HepG2 (cell line): ENCODE data around the gene UST. TPM values are rescaled to one million over a fixed set of nuclear protein-coding genes. Genes with fewer than 3 reads are reported as not detected.

ENCODE experiments used
- FOXJ3 ChIP-seq: sonication (generic); formaldehyde crosslinking; IDR thresholded peaks from 2 replicates; pipeline ENCODE4 v1.4.0; 2020; ENCODE audit warnings: missing genetic modification reagents, mild to moderate bottlenecking, borderline replicate concordance
- NFE2L2 ChIP-seq: fragments of 150-350 bp; IDR thresholded peaks from 2 replicates; pipeline ENCODE4 v1.6.1; 2014; ENCODE audit warnings: low read length
- RFXAP ChIP-seq: sonication (generic); formaldehyde crosslinking; IDR thresholded peaks from 2 replicates; pipeline ENCODE4 v1.4.0; 2020; ENCODE audit warnings: missing genetic modification reagents, borderline replicate concordance
- USF2 ChIP-seq, 2 experiments: sonication (generic) in 1 of 2; formaldehyde crosslinking in 1 of 2; IDR thresholded peaks; 2 replicates each; pipeline versions ENCODE4 v1.5.1 to v1.6.1; 2011 to 2020; ENCODE audit warnings: borderline replicate concordance in 1 of 2, low read depth in 1 of 2, low read length in 1 of 2, mild to moderate bottlenecking in 1 of 2, missing genetic modification reagents in 1 of 2, moderate library complexity in 1 of 2
- ZBTB7A ChIP-seq: sonication (generic); formaldehyde crosslinking; IDR thresholded peaks from 2 replicates; pipeline ENCODE4 v1.8.0; 2022; ENCODE audit warnings: mild to moderate bottlenecking, missing genetic modification reagents
- ZNF256 ChIP-seq: sonication (generic); formaldehyde crosslinking; conservative IDR thresholded peaks from 2 replicates; pipeline ENCODE4 v1.4.0; 2020; ENCODE audit warnings: missing genetic modification reagents
- ZNF280D ChIP-seq: sonication (generic); formaldehyde crosslinking; IDR thresholded peaks from 2 replicates; pipeline ENCODE4 v1.5.1; 2020; ENCODE audit warnings: mild to moderate bottlenecking, missing genetic modification reagents
- ZNF674 ChIP-seq: sonication (generic); formaldehyde crosslinking; IDR thresholded peaks from 2 replicates; pipeline ENCODE4 v1.5.0; 2020; ENCODE audit warnings: low read depth, mild to moderate bottlenecking, missing genetic modification reagents
- polyA plus RNA-seq, 8 experiments: library from polyadenylated mRNA; depleted of rRNA in 3 of 8; stranded (reverse) in 7 of 8; unstranded in 1 of 8; fragments of >200 nt; fragmentation: Illumina TruSeq in 4 of 8; extraction: Trizol in 4 of 8; gene quantifications; 2 replicates each; pipeline versions ENCODE4 v1.2.1 to v1.2.3, GENCODE V29; 2011 to 2016; ENCODE audit warnings: low read depth in 4 of 8, missing spikeins in 1 of 8, mixed read lengths in 1 of 8; ENCODE audit not compliant: insufficient read depth in 1 of 8
- total RNA-seq, 5 experiments: library from RNA; depleted of rRNA; stranded (reverse); fragments of >200 nt; fragmentation: Illumina TruSeq; extraction: Trizol; gene quantifications; 2 replicates each; pipeline ENCODE4 v1.2.3, GENCODE V29; 2016; ENCODE audit warnings: low read depth in 1 of 5
- TF ChIP-seq, protein P1 (sequence below): fragments of 450-650 bp; IDR thresholded peaks from 2 replicates; pipeline ENCODE4 v1.6.1; 2017; ENCODE audit warnings: mild to moderate bottlenecking

UST gene
- total and polyA plus RNA-seq, 2 of the 13 experiments (the other 11 are each of a cell fraction or from before 2014, with no cell fraction given), result 0.27 TPM; not detected in 1

DNA sequence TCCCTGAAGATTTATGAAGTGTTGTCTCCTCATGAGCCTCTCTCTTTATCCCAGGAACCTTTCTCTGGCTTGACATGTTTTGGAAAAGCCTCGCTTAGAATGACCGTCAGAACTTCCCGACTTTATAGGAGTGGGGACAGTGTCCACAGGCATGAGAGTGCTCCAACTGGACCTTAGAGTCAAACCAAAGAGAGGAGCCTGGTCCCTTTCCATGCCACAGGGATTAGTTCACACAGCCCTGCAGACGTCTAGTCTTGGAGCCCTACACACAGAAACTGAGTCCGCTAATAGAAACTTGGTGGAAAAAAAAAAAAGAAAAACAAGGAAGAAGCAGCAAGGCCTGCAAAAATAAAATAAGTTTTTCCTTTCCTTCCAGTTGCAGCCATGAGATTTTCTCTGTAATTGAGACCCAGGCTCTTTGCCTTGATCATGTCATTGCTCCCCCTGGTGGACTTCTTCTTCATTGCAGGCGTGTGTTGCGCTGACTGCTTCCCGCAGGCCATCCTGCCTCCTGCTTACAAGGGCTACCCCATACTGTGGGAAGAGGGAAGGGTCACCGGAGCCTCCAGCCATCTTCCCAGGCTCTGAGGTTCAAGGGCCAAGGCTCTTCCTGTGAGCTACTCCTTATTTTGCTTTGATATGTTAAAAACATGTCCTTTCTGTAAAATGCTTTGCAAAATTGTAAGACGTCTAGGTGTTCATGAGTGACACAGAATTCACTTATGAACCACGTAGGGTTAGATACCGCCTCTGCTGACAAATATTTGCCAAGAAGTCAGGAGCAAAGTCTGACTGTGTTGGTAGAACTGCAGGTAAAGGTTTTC lies 201.0 kb downstream of the UST start (continued):
- TF ChIP-seq ZNF256, result 0 out of 2 replicates have a peak, but pooled peaks have one; percentile 58
- no peak for TF ChIP-seq ZBTB7A (CRISPR knock-in tag)
- no peak for TF ChIP-seq USF2 (IDR thresholded peaks at IDR 0.05; ENCODE audit: low read depth, low read length)
- TF ChIP-seq USF2 (CRISPR knock-in tag; IDR thresholded peaks at IDR 0.05; ENCODE audit: borderline replicate concordance), result no peak
- peak; percentile 25; the same call in 1 of the 2 replicates for TF ChIP-seq RFXAP (CRISPR knock-in tag)
- TF ChIP-seq, protein P1, sequence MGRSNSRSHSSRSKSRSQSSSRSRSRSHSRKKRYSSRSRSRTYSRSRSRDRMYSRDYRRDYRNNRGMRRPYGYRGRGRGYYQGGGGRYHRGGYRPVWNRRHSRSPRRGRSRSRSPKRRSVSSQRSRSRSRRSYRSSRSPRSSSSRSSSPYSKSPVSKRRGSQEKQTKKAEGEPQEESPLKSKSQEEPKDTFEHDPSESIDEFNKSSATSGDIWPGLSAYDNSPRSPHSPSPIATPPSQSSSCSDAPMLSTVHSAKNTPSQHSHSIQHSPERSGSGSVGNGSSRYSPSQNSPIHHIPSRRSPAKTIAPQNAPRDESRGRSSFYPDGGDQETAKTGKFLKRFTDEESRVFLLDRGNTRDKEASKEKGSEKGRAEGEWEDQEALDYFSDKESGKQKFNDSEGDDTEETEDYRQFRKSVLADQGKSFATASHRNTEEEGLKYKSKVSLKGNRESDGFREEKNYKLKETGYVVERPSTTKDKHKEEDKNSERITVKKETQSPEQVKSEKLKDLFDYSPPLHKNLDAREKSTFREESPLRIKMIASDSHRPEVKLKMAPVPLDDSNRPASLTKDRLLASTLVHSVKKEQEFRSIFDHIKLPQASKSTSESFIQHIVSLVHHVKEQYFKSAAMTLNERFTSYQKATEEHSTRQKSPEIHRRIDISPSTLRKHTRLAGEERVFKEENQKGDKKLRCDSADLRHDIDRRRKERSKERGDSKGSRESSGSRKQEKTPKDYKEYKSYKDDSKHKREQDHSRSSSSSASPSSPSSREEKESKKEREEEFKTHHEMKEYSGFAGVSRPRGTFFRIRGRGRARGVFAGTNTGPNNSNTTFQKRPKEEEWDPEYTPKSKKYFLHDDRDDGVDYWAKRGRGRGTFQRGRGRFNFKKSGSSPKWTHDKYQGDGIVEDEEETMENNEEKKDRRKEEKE, result no peak
- TF ChIP-seq ZNF280D (CRISPR knock-in tag), result no peak
- TF ChIP-seq ZNF674 (CRISPR knock-in tag), result no peak
- no peak for TF ChIP-seq NFE2L2
- TF ChIP-seq FOXJ3 (CRISPR knock-in tag), result no peak
